Hair follicular keratinocyte (primary cell): ENCODE data around the gene UBE2V1. TPM values are rescaled to one million over a fixed set of nuclear protein-coding genes. Genes with fewer than 3 reads are reported as not detected.

Source experiments
- total RNA-seq: library from RNA; depleted of rRNA; stranded (reverse); fragments of >200 nt; gene quantifications from 2 replicates; pipeline ENCODE4 v1.2.3, GENCODE V29; 2015

UBE2V1 gene
- total RNA-seq: 49.4 and 63.3 TPM in 2 replicates

DNA sequence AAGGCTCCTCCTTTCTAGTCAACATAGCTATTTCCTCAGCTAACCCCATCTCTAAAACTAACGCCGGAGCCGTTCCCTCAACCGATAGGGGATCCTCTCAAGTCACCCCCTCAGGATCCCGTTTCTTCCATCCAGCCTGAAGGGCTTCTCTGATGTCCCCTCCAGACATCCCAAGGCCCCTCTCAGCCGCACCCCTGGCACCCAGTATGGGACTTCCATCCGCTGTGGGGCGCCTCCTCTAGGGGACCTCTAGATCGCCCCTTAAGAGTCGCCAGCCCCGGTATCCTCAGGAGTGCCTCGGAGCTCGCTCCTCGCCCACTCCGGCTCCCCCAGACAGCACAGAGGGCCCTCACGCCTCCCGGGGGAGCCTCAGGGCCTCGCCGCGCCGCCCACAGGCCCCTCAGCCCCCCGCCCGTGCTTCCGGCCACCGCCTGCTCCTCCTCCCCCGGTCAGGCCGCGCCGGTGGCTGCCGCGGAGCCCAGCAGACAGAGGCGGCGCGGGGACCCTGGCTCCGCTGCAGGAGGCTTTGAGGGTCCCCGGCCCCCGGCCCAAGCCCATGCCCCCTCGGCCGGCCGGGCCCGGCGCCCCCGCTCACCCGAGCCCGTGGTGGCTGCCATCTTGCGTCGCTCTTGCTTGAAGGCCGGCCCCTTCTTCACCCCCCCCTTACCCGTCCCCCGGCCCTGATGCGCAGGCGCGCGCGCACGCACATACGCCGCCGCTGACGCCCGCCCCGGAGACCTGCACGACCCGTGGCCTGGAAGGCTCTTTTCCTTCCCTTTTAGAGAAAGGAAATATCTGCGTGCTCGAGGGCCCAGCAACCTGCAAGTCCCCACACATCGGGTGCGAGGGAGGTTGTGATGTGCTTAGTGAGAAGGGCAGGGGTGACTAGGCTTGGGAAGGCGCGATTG is at the start of gene UBE2V1:
Gene UBE2V1 (minus strand): TSS at position 639 of the 908 bp plus-strand sequence. CDS start 22 bp downstream, at position 617.

GRCh38 chr20:50153500-50154377 is 40.8 kb upstream of the UBE2V1 start, which contains the start of gene PEDS1:
Gene PEDS1, minus strand, starts transcription at chr20:50153723. Its CDS starts 86 bp downstream, at chr20:50153637.

Other genes starting within 250 kb of the UBE2V1 start
- gene SPATA2, start 197.6 kb downstream of the UBE2V1 start, total RNA-seq: 3.1 and 4.2 TPM in 2 replicates
- gene RNF114, start 176.8 kb downstream of the UBE2V1 start, total RNA-seq: 111 and 123 TPM in 2 replicates
- gene SNAI1, start 130.2 kb downstream of the UBE2V1 start, total RNA-seq: 0.04 TPM in 1 of 2 replicates, not detected in the other
- 66.1 and 71.2 TPM in 2 replicates for gene PEDS1, start 40.6 kb upstream of the UBE2V1 start, total RNA-seq
- gene CEBPB, start 77.7 kb upstream of the UBE2V1 start, total RNA-seq: 110 and 195 TPM in 2 replicates